HepG2 (cell line): Measurements from ENCODE around the gene C20orf144. TPM values are rescaled to one million over a fixed set of nuclear protein-coding genes. Genes with fewer than 3 reads are reported as not detected.

Source experiments
- GATA4 ChIP-seq: sonication (generic); IDR thresholded peaks from 2 replicates; pipeline ENCODE4 v1.6.1; 2016; ENCODE audit warnings: antibody characterized with exemption, low read depth, borderline replicate concordance
- SCMH1 ChIP-seq: sonication (generic); formaldehyde crosslinking; IDR thresholded peaks from 2 replicates; pipeline ENCODE4 v1.9.0; 2021; ENCODE audit warnings: missing genetic modification reagents, mild to moderate bottlenecking, borderline replicate concordance
- SRSF9 ChIP-seq: fragments of 200-400 bp; formaldehyde crosslinking; IDR thresholded peaks from 2 replicates; pipeline ENCODE4 v1.6.1; 2018; ENCODE audit warnings: borderline replicate concordance, mild to moderate bottlenecking, low read depth, low read length; ENCODE audit not compliant: insufficient read depth, poor library complexity, severe bottlenecking
- TSC22D2 ChIP-seq: sonication (generic); formaldehyde crosslinking; IDR thresholded peaks from 2 replicates; pipeline ENCODE4 v1.5.1; 2020; ENCODE audit warnings: missing genetic modification reagents, mild to moderate bottlenecking, borderline replicate concordance
- ZNF333 ChIP-seq: sonication (generic); formaldehyde crosslinking; IDR thresholded peaks from 2 replicates; pipeline ENCODE4 v1.4.0; 2020; ENCODE audit warnings: mild to moderate bottlenecking, missing genetic modification reagents, borderline replicate concordance
- ZNF781 ChIP-seq: sonication (generic); formaldehyde crosslinking; IDR thresholded peaks from 2 replicates; pipeline ENCODE4 v1.5.1; 2020; ENCODE audit warnings: borderline replicate concordance, mild to moderate bottlenecking, missing genetic modification reagents; ENCODE audit errors: not compliant biosample characterization
- polyA plus RNA-seq, 8 experiments: library from polyadenylated mRNA; depleted of rRNA in 3 of 8; stranded (reverse) in 7 of 8; unstranded in 1 of 8; fragments of >200 nt; fragmentation: Illumina TruSeq in 4 of 8; extraction: Trizol in 4 of 8; gene quantifications; 2 replicates each; pipeline versions ENCODE4 v1.2.1 to v1.2.3, GENCODE V29; 2011 to 2016; ENCODE audit warnings: low read depth in 4 of 8, missing spikeins in 1 of 8, mixed read lengths in 1 of 8; ENCODE audit not compliant: insufficient read depth in 1 of 8
- total RNA-seq, 5 experiments: library from RNA; depleted of rRNA; stranded (reverse); fragments of >200 nt; fragmentation: Illumina TruSeq; extraction: Trizol; gene quantifications; 2 replicates each; pipeline ENCODE4 v1.2.3, GENCODE V29; 2016; ENCODE audit warnings: low read depth in 1 of 5
- TF ChIP-seq, protein P1 (sequence below): IDR thresholded peaks from 2 replicates; pipeline ENCODE4 v1.6.1; 2012; ENCODE audit warnings: inconsistent platforms
- TF ChIP-seq, protein P2 (sequence below): sonication (generic); formaldehyde crosslinking; conservative IDR thresholded peaks from 2 replicates; pipeline ENCODE4 v1.8.0; 2022; ENCODE audit warnings: mild to moderate bottlenecking, moderate library complexity, missing genetic modification reagents
- TF ChIP-seq, protein P3 (sequence below): sonication (generic); formaldehyde crosslinking; IDR thresholded peaks from 2 replicates; pipeline ENCODE4 v1.5.0; 2020; ENCODE audit warnings: missing genetic modification reagents

The C20orf144 gene
- total and polyA plus RNA-seq, 2 of the 13 experiments (the other 11 are each of a cell fraction or from before 2014, with no cell fraction given), result 0.09 to 0.16 TPM

DNA sequence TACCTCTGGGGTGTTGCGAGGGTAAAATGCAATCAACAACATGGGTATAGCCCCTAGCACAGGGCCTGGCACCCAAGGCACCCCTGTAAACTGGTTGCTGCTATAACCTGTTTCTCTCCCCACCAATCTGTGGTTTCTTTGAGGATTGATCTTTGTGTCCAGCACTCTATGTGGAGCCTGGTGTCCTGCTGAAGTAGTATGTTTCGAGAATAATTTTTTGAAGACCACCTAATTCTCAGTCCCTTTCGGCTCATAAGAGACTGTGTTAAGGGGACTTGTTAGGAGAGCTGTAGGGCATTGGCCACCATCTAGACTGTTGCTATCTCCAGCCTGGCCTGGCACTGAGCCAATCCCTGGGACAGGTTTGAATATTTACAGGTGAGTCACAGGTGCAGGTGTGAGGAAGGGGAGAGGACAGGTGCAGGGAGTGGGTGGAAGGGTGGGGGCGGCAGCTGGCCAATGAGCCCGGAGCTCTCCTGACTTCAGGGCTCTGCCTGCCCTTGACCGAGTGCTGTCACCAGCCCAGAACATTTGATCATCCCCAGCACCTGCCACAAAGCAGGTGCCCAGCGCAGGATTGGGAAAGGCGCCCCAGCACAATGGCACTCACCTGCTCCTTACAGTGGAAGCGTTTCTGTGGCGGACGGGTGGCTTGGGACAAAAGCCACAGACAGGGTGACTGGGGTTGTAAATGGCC lies 8.1 kb upstream of the C20orf144 start (continued):
- no peak for TF ChIP-seq SCMH1 (CRISPR knock-in tag)
- TF ChIP-seq, protein P1, sequence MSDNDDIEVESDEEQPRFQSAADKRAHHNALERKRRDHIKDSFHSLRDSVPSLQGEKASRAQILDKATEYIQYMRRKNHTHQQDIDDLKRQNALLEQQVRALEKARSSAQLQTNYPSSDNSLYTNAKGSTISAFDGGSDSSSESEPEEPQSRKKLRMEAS, result no peak
- TF ChIP-seq ZNF333 (CRISPR knock-in tag), result no peak
- TF ChIP-seq, protein P2, sequence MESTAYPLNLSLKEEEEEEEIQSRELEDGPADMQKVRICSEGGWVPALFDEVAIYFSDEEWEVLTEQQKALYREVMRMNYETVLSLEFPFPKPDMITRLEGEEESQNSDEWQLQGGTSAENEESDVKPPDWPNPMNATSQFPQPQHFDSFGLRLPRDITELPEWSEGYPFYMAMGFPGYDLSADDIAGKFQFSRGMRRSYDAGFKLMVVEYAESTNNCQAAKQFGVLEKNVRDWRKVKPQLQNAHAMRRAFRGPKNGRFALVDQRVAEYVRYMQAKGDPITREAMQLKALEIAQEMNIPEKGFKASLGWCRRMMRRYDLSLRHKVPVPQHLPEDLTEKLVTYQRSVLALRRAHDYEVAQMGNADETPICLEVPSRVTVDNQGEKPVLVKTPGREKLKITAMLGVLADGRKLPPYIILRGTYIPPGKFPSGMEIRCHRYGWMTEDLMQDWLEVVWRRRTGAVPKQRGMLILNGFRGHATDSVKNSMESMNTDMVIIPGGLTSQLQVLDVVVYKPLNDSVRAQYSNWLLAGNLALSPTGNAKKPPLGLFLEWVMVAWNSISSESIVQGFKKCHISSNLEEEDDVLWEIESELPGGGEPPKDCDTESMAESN (CRISPR knock-in tag), result no peak
- TF ChIP-seq ZNF781, result no peak
- no peak for TF ChIP-seq GATA4
- no peak for TF ChIP-seq SRSF9
- TF ChIP-seq, protein P3, sequence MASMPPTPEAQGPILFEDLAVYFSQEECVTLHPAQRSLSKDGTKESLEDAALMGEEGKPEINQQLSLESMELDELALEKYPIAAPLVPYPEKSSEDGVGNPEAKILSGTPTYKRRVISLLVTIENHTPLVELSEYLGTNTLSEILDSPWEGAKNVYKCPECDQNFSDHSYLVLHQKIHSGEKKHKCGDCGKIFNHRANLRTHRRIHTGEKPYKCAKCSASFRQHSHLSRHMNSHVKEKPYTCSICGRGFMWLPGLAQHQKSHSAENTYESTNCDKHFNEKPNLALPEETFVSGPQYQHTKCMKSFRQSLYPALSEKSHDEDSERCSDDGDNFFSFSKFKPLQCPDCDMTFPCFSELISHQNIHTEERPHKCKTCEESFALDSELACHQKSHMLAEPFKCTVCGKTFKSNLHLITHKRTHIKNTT, result no peak
- TF ChIP-seq TSC22D2 (CRISPR knock-in tag), result no peak
